Activated naive CD8-positive, alpha-beta T cell treated with anti-CD3 and anti-CD28 coated beads for 36 hours (primary cell): Measurements from ENCODE around the gene ZNF710. TPM values are rescaled to one million over a fixed set of nuclear protein-coding genes. Genes with fewer than 3 reads are reported as not detected.
A peak's percentile ranks its signal among the peaks of the same experiment; 100 is the strongest.

Source experiments
- DNase-seq: peaks from one replicate; pipeline ENCODE4 v3.0.0; 2021
- H3K27ac Mint-ChIP-seq: one replicate; pipeline ENCODE4 v1.8.0; 2022; ENCODE audit warnings: mild to moderate bottlenecking, moderate library complexity, mixed read lengths
- H3K27me3 Mint-ChIP-seq: one replicate; pipeline ENCODE4 v1.8.0; 2022; ENCODE audit warnings: mild to moderate bottlenecking, mixed read lengths
- H3K36me3 Mint-ChIP-seq: one replicate; pipeline ENCODE4 v1.8.0; 2021; ENCODE audit warnings: mild to moderate bottlenecking, mixed read lengths
- H3K4me1 Mint-ChIP-seq: one replicate; pipeline ENCODE4 v1.8.0; 2021; ENCODE audit warnings: mixed read lengths
- H3K4me3 Mint-ChIP-seq: one replicate; pipeline ENCODE4 v1.8.0; 2022; ENCODE audit warnings: mild to moderate bottlenecking, moderate library complexity, mixed read lengths
- H3K9me3 Mint-ChIP-seq: one replicate; pipeline ENCODE4 v1.8.0; 2022; ENCODE audit warnings: mixed read lengths
- total RNA-seq, 2 experiments: library from RNA; stranded (reverse); gene quantifications; one replicate each; pipeline ENCODE4 v1.2.3, GENCODE V29; 2021

ZNF710 gene
- total RNA-seq, 2 experiments from 2014 or later: 17.8 to 17.9 TPM

GRCh38 chr15:90078965-90079364, 77.8 kb downstream of the ZNF710 start:
- peaks cover 6% of the 10 kb centered on the region for H3K36me3 Mint-ChIP-seq
- no peak overlapping the region for H3K4me3 Mint-ChIP-seq
- no peak for DNase-seq
- no peaks in the 10 kb centered on the region for H3K9me3 Mint-ChIP-seq
- H3K4me1 Mint-ChIP-seq: peaks cover 5% of the 10 kb centered on the region
- H3K27ac Mint-ChIP-seq: no peak overlapping the region
- no peaks in the 10 kb centered on the region for H3K27me3 Mint-ChIP-seq

- Mint-ChIP-seq H3K4me3 (no peak overlapping the region), H3K4me1 (peaks cover 5% of the 10 kb centered on the region), H3K27ac (no peak overlapping the region), H3K27me3 (no peaks in the 10 kb centered on the region), H3K36me3 (peaks cover 6% of the 10 kb centered on the region), H3K9me3 (no peaks in the 10 kb centered on the region)
- DNase-seq: no peak
Observed at GRCh38 chr15:90079619-90080457, 78.7 kb downstream of the ZNF710 start.

GRCh38 chr15:90080458-90080755, 79.3 kb downstream of the ZNF710 start:
- Mint-ChIP-seq H3K36me3 (peaks cover 6% of the 10 kb centered on the region), H3K27ac (no peak overlapping the region), H3K4me1 (peaks cover 5% of the 10 kb centered on the region), H3K27me3 (no peaks in the 10 kb centered on the region), H3K4me3 (no peak overlapping the region), H3K9me3 (no peaks in the 10 kb centered on the region)
- no peak for DNase-seq

GRCh38 chr15:90080818-90081393, 79.8 kb downstream of the ZNF710 start:
- Mint-ChIP-seq H3K27me3 (no peaks in the 10 kb centered on the region), H3K36me3 (peaks cover 7% of the 10 kb centered on the region), H3K4me3 (no peak overlapping the region), H3K9me3 (no peaks in the 10 kb centered on the region), H3K27ac (no peak overlapping the region), H3K4me1 (peaks cover 1% of the 10 kb centered on the region)
- DNase-seq: no peak

GRCh38 chr15:90082140-90082715, 81.1 kb downstream of the ZNF710 start:
- DNase-seq: no peak
- Mint-ChIP-seq H3K27me3 (no peaks in the 10 kb centered on the region), H3K27ac (no peak overlapping the region), H3K9me3 (no peaks in the 10 kb centered on the region), H3K4me3 (no peak overlapping the region), H3K36me3 (peaks cover 15% of the 10 kb centered on the region), H3K4me1 (no peaks in the 10 kb centered on the region)

- Mint-ChIP-seq H3K27ac (peak overlapping the region; percentile 42), H3K27me3 (no peaks in the 10 kb centered on the region), H3K4me1 (peaks cover 3% of the 10 kb centered on the region), H3K9me3 (no peaks in the 10 kb centered on the region), H3K36me3 (peaks cover 16% of the 10 kb centered on the region), H3K4me3 (no peak overlapping the region)
- no peak for DNase-seq
Observed at GRCh38 chr15:90083419-90083818, 82.3 kb downstream of the ZNF710 start.

GRCh38 chr15:90083954-90084607, 83.0 kb downstream of the ZNF710 start:
- Mint-ChIP-seq H3K4me1 (peaks cover 3% of the 10 kb centered on the region), H3K36me3 (peaks cover 17% of the 10 kb centered on the region), H3K27me3 (no peaks in the 10 kb centered on the region), H3K9me3 (no peaks in the 10 kb centered on the region), H3K4me3 (no peak overlapping the region), H3K27ac (no peak overlapping the region)
- no peak for DNase-seq

GRCh38 chr15:90084876-90085423, 83.8 kb downstream of the ZNF710 start:
- Mint-ChIP-seq H3K4me3 (no peak overlapping the region), H3K9me3 (no peaks in the 10 kb centered on the region), H3K27me3 (no peaks in the 10 kb centered on the region), H3K36me3 (peaks cover 19% of the 10 kb centered on the region), H3K4me1 (peaks cover 3% of the 10 kb centered on the region), H3K27ac (no peak overlapping the region)
- DNase-seq: no peak

GRCh38 chr15:90085565-90085964, 84.4 kb downstream of the ZNF710 start:
- no peak for DNase-seq
- Mint-ChIP-seq H3K36me3 (peaks cover 19% of the 10 kb centered on the region), H3K27me3 (no peaks in the 10 kb centered on the region), H3K4me3 (no peak overlapping the region), H3K4me1 (peaks cover 3% of the 10 kb centered on the region), H3K9me3 (no peaks in the 10 kb centered on the region), H3K27ac (no peak overlapping the region)

- Mint-ChIP-seq H3K4me3 (no peak overlapping the region), H3K4me1 (peaks cover 3% of the 10 kb centered on the region), H3K36me3 (peaks cover 22% of the 10 kb centered on the region), H3K9me3 (no peaks in the 10 kb centered on the region), H3K27ac (peak overlapping the region; percentile 12), H3K27me3 (no peaks in the 10 kb centered on the region)
- peak; percentile 47 for DNase-seq
Observed at GRCh38 chr15:90086868-90087268, 85.7 kb downstream of the ZNF710 start.

- Mint-ChIP-seq H3K9me3 (no peaks in the 10 kb centered on the region), H3K27me3 (no peaks in the 10 kb centered on the region), H3K27ac (no peak overlapping the region), H3K4me1 (peaks cover 3% of the 10 kb centered on the region), H3K4me3 (no peak overlapping the region), H3K36me3 (peaks cover 23% of the 10 kb centered on the region)
- DNase-seq: peak; percentile 42
Observed at GRCh38 chr15:90087454-90088154, 86.5 kb downstream of the ZNF710 start.

- no peaks in the 10 kb centered on the region for H3K9me3 Mint-ChIP-seq
- DNase-seq: no peak
- H3K27ac Mint-ChIP-seq: no peak overlapping the region
- no peak overlapping the region for H3K4me3 Mint-ChIP-seq
- H3K36me3 Mint-ChIP-seq: peaks cover 29% of the 10 kb centered on the region
- no peaks in the 10 kb centered on the region for H3K27me3 Mint-ChIP-seq
- H3K4me1 Mint-ChIP-seq: peaks cover 18% of the 10 kb centered on the region
Observed at GRCh38 chr15:90090226-90090848, 89.2 kb downstream of the ZNF710 start.

- no peaks in the 10 kb centered on the region for H3K27me3 Mint-ChIP-seq
- H3K9me3 Mint-ChIP-seq: peaks cover 5% of the 10 kb centered on the region
- H3K27ac Mint-ChIP-seq: no peak overlapping the region
- DNase-seq: no peak
- no peak overlapping the region for H3K4me3 Mint-ChIP-seq
- H3K36me3 Mint-ChIP-seq: peaks cover 36% of the 10 kb centered on the region
- peaks cover 26% of the 10 kb centered on the region for H3K4me1 Mint-ChIP-seq
Observed at GRCh38 chr15:90091156-90091931, 90.2 kb downstream of the ZNF710 start.

GRCh38 chr15:90095521-90095959, 94.4 kb downstream of the ZNF710 start:
- H3K36me3 Mint-ChIP-seq: peaks cover 29% of the 10 kb centered on the region
- H3K27me3 Mint-ChIP-seq: no peaks in the 10 kb centered on the region
- peak overlapping the region; percentile 35 for H3K4me3 Mint-ChIP-seq
- peaks cover 63% of the 10 kb centered on the region for H3K4me1 Mint-ChIP-seq
- peak overlapping the region; percentile 93 for H3K27ac Mint-ChIP-seq
- H3K9me3 Mint-ChIP-seq: peaks cover 5% of the 10 kb centered on the region
- DNase-seq: peak; percentile 25
